NCI-H82 treated with DMSO at 0.1 percent for 48 hours (cell line): Measurements from ENCODE around the gene ZNF629.
"Not testable (repeated sequence)": the region's sequence is repeated elsewhere in the genome, so short reads cannot be mapped to it uniquely, and the experiment has no call there.

Experiments
- DNase-seq: peaks from one replicate; lab custom pipeline; 2025; ENCODE audit not compliant: unreplicated experiment; lab: John Stamatoyannopoulos, UW

ZNF629 gene

GRCh38 chr16:30786936-30787612, at the start of gene ZNF629:
TSS of gene ZNF629 (minus strand) at chr16:30787205. CDS start at chr16:30784482, 2,723 bp downstream.
- peak; percentile 16 for DNase-seq

DNA sequence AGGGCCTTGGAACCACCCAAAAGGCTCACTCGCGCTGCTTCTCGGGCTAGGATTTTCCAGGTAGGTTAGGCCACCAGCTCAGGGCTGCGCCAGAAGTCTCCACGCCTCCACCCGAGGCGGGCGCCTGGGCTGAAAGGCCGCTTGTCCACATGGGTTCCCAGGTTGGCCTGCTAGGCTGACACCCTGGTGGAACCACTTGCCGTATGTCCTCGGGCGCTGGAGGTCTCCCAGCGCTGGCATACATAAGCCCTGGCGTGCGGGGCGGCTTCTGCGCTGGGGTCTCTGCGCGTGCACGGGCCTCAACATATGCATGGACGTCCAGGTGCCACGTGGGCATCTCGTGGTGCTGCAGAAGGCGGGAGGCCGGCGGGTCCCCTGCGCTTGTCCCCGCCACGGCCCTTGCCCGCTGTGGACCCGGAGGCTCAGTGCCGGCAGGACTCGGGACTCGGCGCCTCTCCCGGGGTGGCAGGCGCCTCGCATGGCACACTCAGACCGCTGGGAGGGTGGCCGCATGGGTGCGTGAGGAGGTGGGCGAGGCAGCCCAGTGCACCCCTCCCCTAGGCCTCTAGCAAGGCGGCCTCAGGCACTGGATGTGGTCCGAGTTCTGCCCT, 47.2 kb upstream of the ZNF629 start:
- no peak for DNase-seq

DNA sequence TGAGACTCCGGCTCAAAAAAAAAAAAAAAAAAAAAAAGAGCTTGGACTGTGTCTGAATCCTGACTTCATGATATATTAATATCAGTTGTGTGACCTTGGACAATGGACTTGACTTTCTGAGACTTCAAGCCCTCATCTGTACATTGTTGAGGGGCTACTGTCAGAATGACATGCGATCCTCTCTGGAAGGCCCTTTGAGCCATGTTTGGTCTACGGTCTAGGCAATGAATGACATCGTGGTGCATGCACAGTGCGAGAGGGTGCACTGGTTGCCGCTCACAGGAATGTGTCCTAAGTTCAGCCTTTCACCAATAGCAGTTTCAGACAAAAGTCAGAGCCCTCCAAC, 43.0 kb upstream of the ZNF629 start:
- DNase-seq, result no peak

- no peak for DNase-seq
Observed at GRCh38 chr16:30829130-30830071, 42.4 kb upstream of the ZNF629 start.

DNA sequence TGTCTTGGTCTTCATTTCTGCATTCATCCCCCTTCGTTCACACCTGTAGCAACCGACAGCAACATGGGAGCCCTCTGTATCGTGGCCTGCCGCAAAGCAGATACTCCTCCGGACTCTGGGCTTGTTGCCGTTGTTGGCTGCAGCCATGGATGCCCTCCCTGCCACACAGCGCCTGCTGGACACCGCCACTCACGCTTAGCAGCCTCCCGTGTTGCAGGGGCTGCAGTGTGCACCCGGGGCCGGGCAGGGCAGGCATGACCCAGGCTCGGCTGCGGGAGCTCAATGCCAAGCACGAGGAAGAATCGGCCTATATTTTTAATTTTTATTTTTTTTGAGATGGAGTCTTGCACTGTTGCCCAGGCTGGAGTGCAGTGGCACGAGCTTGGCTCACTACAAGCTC, 34.9 kb upstream of the ZNF629 start:
- DNase-seq, result no peak

DNA sequence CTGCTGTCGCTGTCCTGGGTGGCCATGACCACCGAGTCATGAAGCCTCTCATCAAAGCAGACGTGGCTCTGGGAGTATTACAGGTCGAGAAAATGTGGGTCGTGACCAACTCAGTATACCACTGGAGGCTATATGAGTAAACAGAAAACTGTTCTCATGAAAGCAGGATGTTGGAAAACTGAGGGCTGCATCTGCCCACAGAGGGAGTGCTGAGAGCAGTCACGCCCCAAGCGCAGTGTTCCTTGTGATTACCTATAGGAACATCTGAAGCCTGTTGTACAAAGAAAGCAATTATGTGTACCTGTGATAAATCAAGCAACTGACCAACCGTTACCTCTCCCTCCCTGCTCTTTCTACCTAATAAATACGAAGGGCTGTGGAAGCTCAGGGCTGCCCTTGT, 34.4 kb upstream of the ZNF629 start:
- DNase-seq, result not testable (repeated sequence)

- DNase-seq, result no peak
Observed at GRCh38 chr16:30820952-30821421, 34.0 kb upstream of the ZNF629 start.

DNA sequence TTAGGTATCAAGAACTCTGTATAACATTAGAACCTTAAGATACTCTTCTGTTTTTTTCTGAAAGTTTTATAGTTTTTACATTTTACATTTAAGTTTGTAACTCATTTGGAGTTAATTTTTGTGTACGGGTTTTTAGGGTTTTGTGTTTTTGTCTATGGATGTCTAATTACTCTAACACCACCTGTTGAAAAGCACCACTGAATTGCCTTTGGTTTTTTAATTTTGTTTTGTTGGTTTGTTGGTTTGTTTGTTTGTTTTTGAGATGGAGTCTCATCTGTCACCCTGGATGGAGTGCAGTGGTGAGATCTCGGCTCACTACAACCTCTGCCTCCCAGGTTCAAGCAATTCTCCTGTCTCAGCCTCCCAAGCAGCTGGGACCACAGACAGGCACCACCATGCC, 29.8 kb upstream of the ZNF629 start:
- DNase-seq, result no peak

DNA sequence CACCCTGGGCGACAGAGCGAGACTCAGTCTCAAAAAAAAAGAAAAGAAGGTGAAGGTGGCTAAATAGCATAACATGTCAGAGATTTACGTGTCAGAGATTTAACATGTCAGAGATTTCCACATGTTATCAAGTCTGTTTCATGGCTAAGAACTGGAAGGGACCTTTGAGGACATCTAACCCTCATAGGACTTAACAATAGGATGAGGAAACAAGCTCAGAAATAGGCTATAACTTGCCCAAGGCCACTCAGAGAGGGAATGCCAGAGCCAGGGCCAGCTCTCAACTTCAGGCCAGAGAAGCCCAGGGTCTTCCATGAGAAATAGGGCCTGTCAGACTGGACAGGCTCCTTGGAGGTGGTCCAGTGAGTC, 26.8 kb upstream of the ZNF629 start:
- DNase-seq, result no peak

GRCh38 chr16:30809675-30810074, 22.7 kb upstream of the ZNF629 start:
- DNase-seq, result not testable (repeated sequence)

GRCh38 chr16:30808890-30809426, 22.0 kb upstream of the ZNF629 start:
- DNase-seq, result not testable (repeated sequence)

DNA sequence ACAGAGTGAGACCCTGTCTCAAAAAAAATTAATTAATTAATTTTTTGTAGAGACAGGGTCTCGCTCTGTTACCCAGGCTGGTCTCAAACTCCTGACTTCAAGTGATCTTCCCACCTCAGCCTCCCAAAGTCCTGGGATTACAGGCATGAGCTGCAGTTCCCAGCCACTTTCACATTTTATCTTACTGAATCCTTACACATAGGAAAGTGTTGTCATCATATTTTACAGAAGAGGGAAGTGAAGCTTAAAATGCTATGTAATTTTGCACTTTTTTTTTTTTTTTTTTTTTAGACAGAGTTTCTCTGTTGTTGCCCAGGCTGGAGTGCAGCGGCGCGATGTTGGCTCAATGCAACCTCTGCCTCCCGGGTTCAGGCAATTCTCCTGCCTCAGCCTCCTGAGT, 21.1 kb upstream of the ZNF629 start:
- DNase-seq, result no peak

DNA sequence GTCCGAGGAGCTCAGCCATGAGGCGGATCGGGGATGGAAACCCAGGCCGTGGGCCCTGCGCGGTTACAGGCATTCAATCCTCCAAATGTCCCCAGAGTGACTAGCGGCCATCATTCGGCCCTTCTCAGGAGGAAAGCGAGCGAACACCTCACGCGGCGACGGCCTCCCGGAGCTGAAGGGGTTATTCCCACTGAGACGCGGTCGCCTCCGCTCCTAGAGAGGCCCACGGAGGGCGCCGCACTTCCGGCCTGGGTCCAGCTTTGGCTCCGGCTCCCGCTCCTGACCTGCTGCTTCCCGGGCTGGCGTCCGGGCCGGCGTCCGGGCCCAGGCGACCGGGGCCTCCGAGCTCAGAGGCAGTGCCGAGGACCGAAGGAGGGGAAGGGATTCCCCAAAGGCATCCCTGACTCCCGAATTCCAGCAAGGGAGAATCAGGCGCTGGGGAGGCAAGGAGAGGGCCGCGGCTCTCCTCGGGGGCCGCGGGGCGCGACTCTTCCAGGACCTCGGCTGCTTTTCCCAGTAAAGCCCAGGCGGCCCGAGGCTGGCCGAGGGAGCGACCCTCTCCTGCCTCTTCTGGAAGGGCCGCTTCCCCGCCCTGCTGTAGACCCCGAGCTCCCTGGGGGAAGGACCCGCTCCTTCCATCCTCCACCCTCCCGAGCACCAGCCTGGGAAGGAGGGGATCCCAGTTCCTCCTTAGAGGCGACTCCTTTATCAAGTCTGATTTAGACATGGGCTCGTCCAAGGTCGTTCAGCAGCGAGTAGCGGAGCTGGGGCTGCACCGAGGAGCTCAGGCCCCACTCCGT, 18.6 kb upstream of the ZNF629 start:
- DNase-seq, result peak; percentile 24

DNA sequence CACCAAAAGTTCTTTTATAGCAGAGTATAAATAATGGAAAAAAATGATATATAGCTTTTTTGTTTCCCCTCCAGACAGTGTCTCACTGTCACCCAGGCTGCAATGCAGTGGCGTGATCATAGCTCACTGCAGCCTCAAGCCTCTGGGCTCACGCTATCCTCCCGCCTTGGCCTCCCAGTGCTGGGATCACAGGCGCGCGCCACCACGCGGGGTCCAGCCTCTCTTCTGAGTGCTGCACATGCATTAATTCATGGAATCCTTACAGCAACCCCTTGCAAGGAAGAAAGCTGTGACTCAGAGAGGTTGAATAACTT, 18.0 kb upstream of the ZNF629 start:
- DNase-seq, result no peak

DNA sequence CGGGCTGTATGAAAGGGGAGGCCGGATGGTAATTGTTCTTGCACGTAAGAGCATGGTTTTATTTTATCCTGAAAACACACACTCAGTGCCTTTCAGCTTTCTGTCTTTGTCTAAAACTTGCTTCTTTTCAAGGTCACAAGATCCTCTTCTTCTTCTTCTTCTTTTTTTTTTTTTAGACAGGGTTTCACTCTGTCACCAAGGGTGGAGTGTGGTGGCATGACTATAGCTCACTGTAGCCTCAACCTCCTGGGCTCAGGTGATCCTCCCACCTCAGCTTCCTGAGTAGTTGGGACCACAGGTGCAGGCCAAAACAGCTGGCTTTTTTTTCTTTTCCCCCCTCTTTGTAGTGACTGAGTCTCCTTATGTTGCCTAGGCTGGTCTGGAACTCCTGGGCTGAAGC, 15.9 kb upstream of the ZNF629 start:
- DNase-seq, result no peak

DNA sequence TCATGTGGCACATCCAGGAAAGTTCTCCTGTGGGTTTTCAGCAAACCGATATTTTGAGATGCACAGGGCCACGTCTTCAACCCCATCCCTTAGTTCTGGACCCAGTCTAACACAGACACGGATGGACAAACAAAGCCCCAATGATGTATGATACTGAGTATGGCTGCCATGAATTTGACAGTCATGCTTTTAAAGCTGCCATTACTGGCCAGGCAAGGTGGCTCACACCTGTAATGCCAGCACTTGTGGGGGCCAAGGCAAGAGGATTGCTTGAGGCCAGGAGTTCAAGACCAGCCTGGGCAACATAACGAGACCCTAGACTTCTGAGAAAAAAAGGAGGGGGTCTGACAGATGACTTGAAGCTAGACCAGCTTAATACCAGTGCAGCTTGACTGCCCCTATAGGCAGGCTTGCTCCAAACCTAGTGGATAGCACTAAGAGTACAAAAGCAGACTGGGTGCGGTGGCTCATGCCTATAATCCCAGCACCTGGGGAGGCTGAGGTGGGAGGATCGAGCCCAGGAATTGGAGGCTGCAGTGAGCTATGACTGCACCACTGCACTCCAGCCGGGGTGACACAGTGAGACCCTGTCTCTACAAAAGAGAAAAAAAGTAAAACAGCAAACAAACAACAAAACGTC, 10.8 kb upstream of the ZNF629 start:
- DNase-seq, result no peak

GRCh38 chr16:30794634-30795033, 7.6 kb upstream of the ZNF629 start:
- no peak for DNase-seq

- DNase-seq, result no peak
Observed at GRCh38 chr16:30793508-30794069, 6.6 kb upstream of the ZNF629 start.

- no peak for DNase-seq
Observed at GRCh38 chr16:30787613-30788378, 791 bp upstream of the ZNF629 start.
